Measurements from ENCODE around the gene GARIN3. TPM values are rescaled to one million over a fixed set of nuclear protein-coding genes. Genes with fewer than 3 reads are reported as not detected.

Gene GARIN3
- total RNA-seq, 1 experiment from 2014 or later, result not detected

DNA sequence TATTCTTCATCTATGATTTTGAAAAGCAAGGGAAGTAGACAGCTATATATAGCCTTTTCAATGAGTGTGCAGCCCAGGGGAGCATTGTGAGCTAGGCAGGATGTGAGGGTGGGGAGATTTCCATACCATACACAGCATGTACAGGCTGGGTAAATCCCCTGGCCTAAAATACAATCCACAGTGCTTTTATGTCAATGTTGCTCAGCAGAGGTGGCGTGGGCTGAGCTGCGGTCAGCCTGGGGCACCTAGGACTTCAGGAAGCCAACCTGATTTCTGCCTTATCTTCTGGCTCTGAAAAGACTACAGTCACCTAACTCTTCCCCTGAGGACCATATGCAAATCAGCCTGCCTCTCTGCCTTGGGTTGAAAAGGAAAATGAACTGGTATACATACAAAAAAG lies 6.3 kb upstream of the GARIN3 start:
- H3K36me3 ChIP-seq (ENCODE audit: insufficient read depth, low read length, poor library complexity, severe bottlenecking), result no peaks in the 10 kb centered on the region
- CTCF ChIA-PET, result no interaction called here
- DNase-seq (ENCODE audit: low spot score), result no peak
- intact Hi-C loops (cut with micrococcal nuclease; ENCODE audit: unreplicated experiment), result no loop called here
- no peak overlapping the region for H3K4me3 ChIP-seq (ENCODE audit: low read depth, low read length, poor library complexity, severe bottlenecking)
- POLR2A ChIA-PET (ENCODE audit: low non-redundant PET), result no interaction called here
- no peak overlapping the region for H3K27ac ChIP-seq (ENCODE audit: low read depth, low read length, poor library complexity, severe bottlenecking)
- TF ChIP-seq, protein P1, sequence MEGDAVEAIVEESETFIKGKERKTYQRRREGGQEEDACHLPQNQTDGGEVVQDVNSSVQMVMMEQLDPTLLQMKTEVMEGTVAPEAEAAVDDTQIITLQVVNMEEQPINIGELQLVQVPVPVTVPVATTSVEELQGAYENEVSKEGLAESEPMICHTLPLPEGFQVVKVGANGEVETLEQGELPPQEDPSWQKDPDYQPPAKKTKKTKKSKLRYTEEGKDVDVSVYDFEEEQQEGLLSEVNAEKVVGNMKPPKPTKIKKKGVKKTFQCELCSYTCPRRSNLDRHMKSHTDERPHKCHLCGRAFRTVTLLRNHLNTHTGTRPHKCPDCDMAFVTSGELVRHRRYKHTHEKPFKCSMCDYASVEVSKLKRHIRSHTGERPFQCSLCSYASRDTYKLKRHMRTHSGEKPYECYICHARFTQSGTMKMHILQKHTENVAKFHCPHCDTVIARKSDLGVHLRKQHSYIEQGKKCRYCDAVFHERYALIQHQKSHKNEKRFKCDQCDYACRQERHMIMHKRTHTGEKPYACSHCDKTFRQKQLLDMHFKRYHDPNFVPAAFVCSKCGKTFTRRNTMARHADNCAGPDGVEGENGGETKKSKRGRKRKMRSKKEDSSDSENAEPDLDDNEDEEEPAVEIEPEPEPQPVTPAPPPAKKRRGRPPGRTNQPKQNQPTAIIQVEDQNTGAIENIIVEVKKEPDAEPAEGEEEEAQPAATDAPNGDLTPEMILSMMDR (conservative IDR thresholded peaks at IDR 0.05; ENCODE audit: low read depth, low read length), result no peak
- no peak for TF ChIP-seq EZH2 (IDR thresholded peaks at IDR 0.05; ENCODE audit: borderline replicate concordance, low read depth, low read length, poor library complexity, severe bottlenecking)
- no TSS peak for BruUV-seq (replicated peaks)
- H3K9me3 ChIP-seq (ENCODE audit: low read depth, low read length, poor library complexity, severe bottlenecking), result no peaks in the 10 kb centered on the region
- H3K4me1 ChIP-seq (ENCODE audit: insufficient read depth, low read length, poor library complexity, severe bottlenecking), result no peaks in the 10 kb centered on the region
- peaks cover 2% of the 10 kb centered on the region for H3K27me3 ChIP-seq (replicated peaks; ENCODE audit: insufficient read depth, low read depth, low read length, poor library complexity)

DNA sequence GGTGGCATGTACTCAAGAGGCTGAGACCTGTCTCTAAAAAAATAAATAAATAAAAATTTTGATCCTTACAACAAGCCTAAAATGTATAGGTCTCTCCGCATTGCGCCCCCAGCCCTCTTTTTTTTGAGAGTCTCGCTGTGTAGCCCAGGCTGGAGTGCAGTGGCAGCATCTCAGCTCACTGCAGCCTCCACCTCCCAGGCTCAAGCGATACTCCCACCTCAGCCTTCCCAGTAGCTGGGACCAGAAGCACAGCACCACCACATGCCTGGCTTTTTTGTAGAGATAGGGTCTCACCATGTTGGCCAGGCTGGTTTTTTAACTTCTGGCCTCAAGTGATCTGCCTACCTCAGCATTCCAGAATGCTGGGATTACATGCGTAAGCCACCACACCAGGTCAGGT lies 2.2 kb upstream of the GARIN3 start:
- ChIA-PET POLR2A (ENCODE audit: low non-redundant PET) (no interaction called here), CTCF (no interaction called here)
- intact Hi-C loops (cut with micrococcal nuclease; ENCODE audit: unreplicated experiment), result no loop called here
- no peak for TF ChIP-seq EZH2 (IDR thresholded peaks at IDR 0.05; ENCODE audit: borderline replicate concordance, low read depth, low read length, poor library complexity, severe bottlenecking)
- TF ChIP-seq, protein P1 (conservative IDR thresholded peaks at IDR 0.05; ENCODE audit: low read depth, low read length), result no peak
- no TSS peak for BruUV-seq (replicated peaks)
- H3K27me3 ChIP-seq (replicated peaks; ENCODE audit: insufficient read depth, low read depth, low read length, poor library complexity), result peaks cover 7% of the 10 kb centered on the region
- no peaks in the 10 kb centered on the region for H3K4me1 ChIP-seq (ENCODE audit: insufficient read depth, low read length, poor library complexity, severe bottlenecking)
- no peaks in the 10 kb centered on the region for H3K9me3 ChIP-seq (ENCODE audit: low read depth, low read length, poor library complexity, severe bottlenecking)
- DNase-seq (ENCODE audit: low spot score), result no peak
- no peak overlapping the region for H3K27ac ChIP-seq (ENCODE audit: low read depth, low read length, poor library complexity, severe bottlenecking)
- H3K36me3 ChIP-seq (ENCODE audit: insufficient read depth, low read length, poor library complexity, severe bottlenecking), result no peaks in the 10 kb centered on the region
- no peak overlapping the region for H3K4me3 ChIP-seq (ENCODE audit: low read depth, low read length, poor library complexity, severe bottlenecking)

DNA sequence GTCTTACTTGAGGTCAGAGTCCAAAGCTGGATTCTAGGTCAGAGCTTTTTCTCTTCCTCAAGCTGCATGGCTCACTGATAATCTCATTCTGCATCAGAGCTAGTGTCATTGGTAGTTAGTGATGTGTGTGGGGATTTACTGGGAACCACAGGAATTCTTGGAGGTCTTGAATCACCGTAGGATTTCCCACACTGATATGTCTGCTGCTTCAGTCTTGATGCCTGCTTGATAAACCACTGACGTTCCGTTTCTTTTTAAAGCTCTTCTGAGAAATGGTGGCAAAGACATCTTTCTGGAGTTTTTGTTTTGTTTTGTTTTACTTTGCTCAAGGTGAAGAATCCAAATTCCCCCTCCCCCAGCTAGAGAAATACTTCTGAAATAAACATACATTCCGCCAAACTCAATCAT lies 1.2 kb upstream of the GARIN3 start:
- CTCF ChIA-PET, result no interaction called here

More for the DNA sequence above, 1.2 kb upstream of the GARIN3 start:
- DNase-seq (ENCODE audit: low spot score), result no peak
- no peak for TF ChIP-seq EZH2 (IDR thresholded peaks at IDR 0.05; ENCODE audit: borderline replicate concordance, low read depth, low read length, poor library complexity, severe bottlenecking)
- TF ChIP-seq, protein P1 (conservative IDR thresholded peaks at IDR 0.05; ENCODE audit: low read depth, low read length), result no peak
- no peaks in the 10 kb centered on the region for H3K9me3 ChIP-seq (ENCODE audit: low read depth, low read length, poor library complexity, severe bottlenecking)
- POLR2A ChIA-PET (ENCODE audit: low non-redundant PET), result no interaction called here
- H3K36me3 ChIP-seq (ENCODE audit: insufficient read depth, low read length, poor library complexity, severe bottlenecking), result no peaks in the 10 kb centered on the region
- intact Hi-C loops (cut with micrococcal nuclease; ENCODE audit: unreplicated experiment), result no loop called here
- no peak overlapping the region for H3K27ac ChIP-seq (ENCODE audit: low read depth, low read length, poor library complexity, severe bottlenecking)
- peaks cover 7% of the 10 kb centered on the region for H3K27me3 ChIP-seq (replicated peaks; ENCODE audit: insufficient read depth, low read depth, low read length, poor library complexity)
- no peak overlapping the region for H3K4me3 ChIP-seq (ENCODE audit: low read depth, low read length, poor library complexity, severe bottlenecking)
- no TSS peak for BruUV-seq (replicated peaks)
- H3K4me1 ChIP-seq (ENCODE audit: insufficient read depth, low read length, poor library complexity, severe bottlenecking), result no peaks in the 10 kb centered on the region

All from A673 (cell line).